K562 treated with DMSO at 1 percent for 4 hours (cell line): ENCODE measurements around the gene ERICH6B. TPM values are rescaled to one million over a fixed set of nuclear protein-coding genes. Genes with fewer than 3 reads are reported as not detected.

Experiments
- total RNA-seq: library from RNA; unstranded; fragments of 300-600 nt; gene quantifications from 2 replicates; pipeline ENCODE4 v1.2.3, GENCODE V29; 2022; ENCODE audit not compliant: insufficient read depth

The ERICH6B gene
- not detected in 2 replicates for total RNA-seq

GRCh38 chr13:45615501-45616101 is at the start of gene ERICH6B:
ERICH6B (minus strand) TSS chr13:45615739; CDS start chr13:45597005, 18,734 bp downstream.

Other genes with a start within 250 kb of the ERICH6B start
- gene SLC25A30, start 197.4 kb downstream of the ERICH6B start, total RNA-seq: 5.5 and 5.6 TPM in 2 replicates
- 10.8 and 12.5 TPM in 2 replicates for gene COG3, start 150.8 kb downstream of the ERICH6B start, total RNA-seq
- gene CBY2, start 86.6 kb upstream of the ERICH6B start, total RNA-seq: not detected in 2 replicates
- not detected in 2 replicates for gene SIAH3, start 236.0 kb upstream of the ERICH6B start, total RNA-seq